ENCODE measurements around the gene RPL29. TPM values are rescaled to one million over a fixed set of nuclear protein-coding genes. Genes with fewer than 3 reads are reported as not detected.

RPL29 gene
- total RNA-seq, 1 donor from 2014 or later, result 1,399 TPM

- peak; percentile 32 for DNase-seq
These were observed 29.8 kb upstream of the RPL29 start for GRCh38 chr3:52025453-52025852.

GRCh38 chr3:52024765-52025452 lies 29.2 kb upstream of the RPL29 start:
- DNase-seq, result no peak

- DNase-seq, result no peak
These were observed 28.4 kb upstream of the RPL29 start for GRCh38 chr3:52023860-52024764.

- no peak for DNase-seq
These were observed 27.5 kb upstream of the RPL29 start for GRCh38 chr3:52023101-52023770.

- DNase-seq, result no peak
These were observed 26.8 kb upstream of the RPL29 start for GRCh38 chr3:52022323-52023100.

GRCh38 chr3:52021489-52022268 lies 26.0 kb upstream of the RPL29 start:
- no peak for DNase-seq

GRCh38 chr3:52020796-52021195 lies 25.1 kb upstream of the RPL29 start:
- no peak for DNase-seq

- DNase-seq, result no peak
These were observed 23.8 kb upstream of the RPL29 start for GRCh38 chr3:52019352-52020080.

GRCh38 chr3:52018319-52019000 lies 22.8 kb upstream of the RPL29 start:
- no peak for DNase-seq

- DNase-seq, result no peak
These were observed 21.9 kb upstream of the RPL29 start for GRCh38 chr3:52017586-52017985.

- no peak for DNase-seq
These were observed 19.9 kb upstream of the RPL29 start for GRCh38 chr3:52015438-52016228.

GRCh38 chr3:52014613-52015012 lies 18.9 kb upstream of the RPL29 start:
- DNase-seq, result peak; percentile 36

GRCh38 chr3:52013802-52014598 lies 18.3 kb upstream of the RPL29 start:
- DNase-seq, result no peak

- peak; percentile 44 for DNase-seq
These were observed 17.0 kb upstream of the RPL29 start for GRCh38 chr3:52012699-52013098.

GRCh38 chr3:52010431-52010830 lies 14.7 kb upstream of the RPL29 start:
- no peak for DNase-seq

GRCh38 chr3:52007291-52007690 lies 11.6 kb upstream of the RPL29 start:
- DNase-seq, result no peak

GRCh38 chr3:52006820-52007133 lies 11.1 kb upstream of the RPL29 start:
- no peak for DNase-seq

- DNase-seq, result no peak
These were observed 10.5 kb upstream of the RPL29 start for GRCh38 chr3:52006017-52006819.
